ENCODE data around the gene DHX32.
"Not testable (repeated sequence)": the region's sequence is repeated elsewhere in the genome, so short reads cannot be mapped to it uniquely, and the experiment has no call there.

Gene DHX32

DNA sequence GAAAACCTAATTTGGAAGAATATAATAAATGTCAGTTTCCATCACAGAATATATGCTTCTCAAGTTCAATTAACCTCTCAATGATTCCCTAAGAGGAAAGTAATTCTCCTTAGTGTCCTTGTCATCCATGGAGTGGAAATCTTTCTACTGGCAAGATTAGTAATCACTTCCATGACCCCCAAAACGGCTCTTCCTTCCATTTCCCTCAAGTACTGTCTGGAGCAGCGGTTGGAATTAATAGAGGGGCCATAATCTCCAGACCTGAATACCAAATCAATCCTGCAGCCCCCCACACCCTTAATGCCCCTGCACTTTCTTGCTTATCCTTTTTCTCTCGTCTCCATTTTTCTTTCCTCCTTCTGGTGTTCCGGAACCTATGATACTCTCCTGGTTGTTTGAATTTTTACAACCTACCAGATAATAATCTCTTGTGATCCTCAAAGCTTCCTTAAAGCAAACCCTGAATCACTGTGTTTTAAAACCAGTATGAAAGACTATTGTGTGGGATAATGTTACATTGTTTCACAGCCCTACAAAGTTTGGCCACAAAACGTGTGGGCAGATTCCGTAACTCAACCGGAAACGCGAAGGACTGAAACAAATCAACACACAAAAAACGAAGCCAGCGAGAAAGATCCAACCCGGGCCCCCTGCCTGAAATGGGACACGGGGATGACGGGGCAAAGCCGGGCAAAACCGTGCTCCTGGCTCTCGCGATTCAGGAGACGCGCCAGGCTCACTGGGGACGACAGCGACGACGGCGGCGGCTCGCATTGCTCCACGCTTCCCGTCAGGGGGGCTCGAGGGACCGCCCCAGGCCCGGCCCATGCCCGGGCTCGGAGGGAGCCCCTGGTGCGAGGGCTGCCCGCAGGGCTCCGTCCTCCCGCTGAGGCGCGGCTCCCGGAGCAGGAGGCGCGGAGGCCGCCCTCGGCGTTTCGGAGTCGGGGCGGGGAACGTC lies 14.3 kb upstream of the DHX32 start:
- not testable (repeated sequence) for DNase-seq (ENCODE audit: low read depth)

DNA sequence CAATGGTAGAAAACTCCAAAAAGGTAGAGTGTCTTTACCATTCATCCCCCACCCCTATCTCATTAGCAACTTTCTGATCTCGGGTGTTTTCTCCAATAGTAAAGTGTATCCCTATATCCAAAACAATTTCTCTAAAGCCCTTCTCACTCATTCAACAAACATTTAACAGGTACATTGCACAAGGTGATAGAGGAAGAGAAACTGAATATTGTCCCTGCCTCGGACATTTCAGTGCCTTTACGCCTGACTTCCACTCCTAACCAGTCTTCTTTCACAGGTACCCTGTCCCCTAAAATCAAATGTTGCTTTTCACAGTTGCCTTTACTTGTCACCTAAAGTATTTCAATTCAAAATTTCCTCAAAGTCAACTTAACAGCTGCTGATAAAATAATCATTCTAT lies 13.1 kb upstream of the DHX32 start:
- DNase-seq (ENCODE audit: low read depth): not testable (repeated sequence)

DNA sequence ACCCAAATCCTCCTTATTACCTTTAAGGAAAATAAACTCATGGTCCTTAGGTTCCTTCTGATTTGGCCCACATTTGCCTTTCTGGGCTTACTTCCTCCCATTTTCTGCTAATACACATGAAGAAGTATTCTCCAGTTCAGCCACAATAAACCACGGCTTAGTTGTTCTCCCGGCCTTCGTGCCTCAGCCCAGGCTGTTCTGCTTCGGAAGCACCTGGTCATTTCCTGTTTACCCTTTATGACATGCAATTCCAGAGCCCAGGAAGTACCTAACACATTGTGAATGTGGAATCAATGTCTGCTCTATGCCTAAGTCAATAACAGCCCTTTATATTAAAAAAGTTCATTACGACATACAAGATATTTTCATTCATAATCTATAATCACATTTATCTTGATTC lies 11.3 kb upstream of the DHX32 start:
- DNase-seq (ENCODE audit: low read depth): not testable (repeated sequence)

DNA sequence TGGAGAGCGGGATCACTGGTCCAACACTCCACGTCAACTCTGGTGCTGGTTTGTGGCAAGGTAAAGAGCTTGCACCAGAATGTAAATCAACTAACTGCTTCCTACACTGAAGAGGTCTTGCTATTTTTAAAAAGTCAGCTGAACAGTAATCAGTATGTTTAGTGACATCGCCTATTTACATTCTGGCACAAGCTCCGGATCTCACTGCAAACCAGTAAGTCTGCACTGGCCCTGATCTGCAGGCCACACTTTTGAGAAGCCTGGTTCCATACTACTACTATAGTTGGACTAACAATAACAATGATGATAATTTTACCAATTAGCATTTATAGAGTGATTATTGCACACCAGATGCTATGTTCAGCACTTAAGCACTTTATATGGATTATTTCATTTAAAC lies 8.3 kb upstream of the DHX32 start:
- not testable (repeated sequence) for DNase-seq (ENCODE audit: low read depth)

DNA sequence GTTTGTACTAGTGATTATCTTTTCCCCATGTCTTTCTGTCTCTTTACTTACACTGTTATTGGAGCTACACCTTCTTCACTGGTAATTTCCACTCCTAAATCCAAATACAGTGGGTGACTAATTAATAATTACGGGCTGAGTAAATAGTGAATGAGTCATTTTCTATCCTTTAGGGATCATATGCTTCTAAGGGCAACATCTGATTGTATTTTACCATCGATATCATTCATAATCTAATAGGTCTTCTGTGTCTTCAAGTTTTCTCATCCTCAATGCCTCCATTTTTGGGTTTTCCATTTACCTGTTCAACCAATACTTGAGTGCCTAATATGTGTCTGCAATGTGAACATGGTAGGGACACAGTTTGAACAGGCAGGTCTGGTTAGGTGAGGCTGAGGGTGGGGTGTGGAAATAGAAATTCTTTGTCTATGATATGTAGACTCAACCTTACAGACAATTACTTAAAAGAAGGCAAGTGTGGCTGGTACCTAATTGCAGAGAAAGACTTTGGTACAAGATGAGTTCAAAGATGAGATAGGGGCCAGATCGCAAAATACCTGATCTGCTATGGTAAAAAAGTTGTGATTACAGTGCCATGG lies 5.9 kb upstream of the DHX32 start:
- DNase-seq (ENCODE audit: low read depth): no peak

DNA sequence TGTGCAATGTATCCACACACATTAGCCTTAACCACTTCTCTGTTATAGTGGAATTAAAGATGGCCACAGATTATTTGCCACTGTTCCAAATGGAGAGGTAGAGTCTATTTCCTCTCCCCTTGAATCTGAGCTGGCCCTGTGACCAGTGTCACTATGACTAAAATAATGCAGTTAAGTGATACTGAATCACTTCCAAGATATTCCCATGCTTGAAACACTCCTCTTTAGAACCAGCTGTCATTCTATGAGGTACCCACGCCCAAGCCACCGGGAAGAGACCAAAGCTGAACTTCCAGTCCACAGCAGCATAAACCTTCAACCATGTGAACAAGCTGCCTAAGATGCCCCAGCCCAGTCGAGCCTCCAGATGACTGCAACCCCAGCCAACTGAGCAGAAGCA lies 2.1 kb upstream of the DHX32 start:
- no peak for DNase-seq (ENCODE audit: low read depth)

DNA sequence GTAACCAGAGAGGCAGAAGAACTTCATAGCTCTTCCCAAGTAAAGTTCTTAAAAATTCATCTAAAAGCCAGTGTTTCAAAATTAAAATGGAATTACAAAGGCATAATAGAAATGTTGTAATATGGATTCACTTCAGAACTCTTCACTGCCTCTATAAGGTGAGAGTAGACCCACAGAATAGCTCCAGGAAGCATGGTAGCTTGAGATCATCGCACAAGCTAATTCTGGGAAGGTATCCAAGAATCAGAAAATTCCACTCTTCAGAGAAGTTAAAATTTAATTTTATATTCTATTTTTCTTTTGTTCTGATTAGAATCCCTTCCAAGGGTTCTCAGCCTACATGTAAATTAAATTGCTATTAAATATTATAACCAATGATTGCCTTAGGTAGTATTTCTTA lies 1.5 kb upstream of the DHX32 start:
- DNase-seq (ENCODE audit: low read depth): no peak

DNA sequence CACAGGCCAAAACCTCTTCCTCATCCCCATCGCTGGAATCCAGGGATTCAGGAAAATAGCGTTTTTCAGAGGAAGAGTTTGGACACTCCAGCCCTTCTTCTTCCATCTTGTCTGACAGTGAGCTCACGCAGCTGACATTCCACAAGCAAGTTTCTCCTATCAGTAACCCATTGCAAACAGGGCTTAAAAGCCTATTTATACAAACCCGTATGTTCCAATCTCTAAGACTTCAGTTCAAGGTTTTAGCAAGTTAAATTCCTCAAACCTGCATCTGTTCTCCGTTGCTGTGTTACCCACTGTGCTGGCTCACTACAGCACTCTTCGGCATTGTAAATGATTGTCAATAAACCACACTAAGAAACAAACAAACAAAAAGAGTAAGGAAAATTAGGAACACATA lies 373 bp downstream of the DHX32 start:
- DNase-seq (ENCODE audit: low read depth): no peak

DNA sequence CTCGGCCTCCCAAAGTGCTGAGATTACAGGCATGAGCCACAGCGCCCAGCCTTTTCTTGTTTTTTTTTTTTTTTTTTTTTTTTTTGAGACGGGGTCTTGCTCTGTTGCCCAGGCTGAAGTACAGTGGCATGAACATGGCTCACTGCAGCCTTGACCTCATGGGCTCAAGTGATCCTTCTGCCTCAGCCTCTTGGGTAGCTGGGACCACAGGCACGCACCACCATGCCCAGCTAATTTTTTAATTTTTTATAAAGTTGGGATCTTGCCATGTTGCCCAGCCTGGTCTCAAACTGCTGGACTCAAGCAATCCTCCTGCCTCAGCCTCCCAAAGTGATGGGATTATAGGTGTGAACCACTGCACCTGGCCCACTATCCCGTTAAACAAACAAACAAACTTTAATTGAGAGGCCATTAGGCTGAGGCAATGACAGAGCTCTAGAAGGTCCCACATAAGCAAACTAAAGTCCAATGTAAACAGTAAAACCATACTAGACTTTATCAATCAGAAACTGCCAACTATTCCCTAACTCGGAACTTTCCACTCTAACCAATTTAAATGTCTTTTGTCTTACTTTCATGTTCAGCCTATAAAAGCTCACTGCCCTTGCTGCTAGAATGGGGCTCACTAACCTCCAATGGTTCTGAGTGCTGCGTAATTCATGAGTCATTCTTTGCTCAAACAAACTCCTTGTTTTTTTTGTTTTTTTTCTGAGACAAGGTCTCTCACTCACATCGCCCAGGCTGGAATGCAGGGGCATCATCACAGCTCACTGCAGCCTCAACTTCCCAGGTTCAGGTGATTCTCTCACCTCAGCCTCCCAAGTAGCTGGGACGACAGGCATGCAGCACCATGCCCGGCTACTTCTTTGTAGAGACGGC lies 1.9 kb downstream of the DHX32 start:
- no peak for DNase-seq (ENCODE audit: low read depth)

DNA sequence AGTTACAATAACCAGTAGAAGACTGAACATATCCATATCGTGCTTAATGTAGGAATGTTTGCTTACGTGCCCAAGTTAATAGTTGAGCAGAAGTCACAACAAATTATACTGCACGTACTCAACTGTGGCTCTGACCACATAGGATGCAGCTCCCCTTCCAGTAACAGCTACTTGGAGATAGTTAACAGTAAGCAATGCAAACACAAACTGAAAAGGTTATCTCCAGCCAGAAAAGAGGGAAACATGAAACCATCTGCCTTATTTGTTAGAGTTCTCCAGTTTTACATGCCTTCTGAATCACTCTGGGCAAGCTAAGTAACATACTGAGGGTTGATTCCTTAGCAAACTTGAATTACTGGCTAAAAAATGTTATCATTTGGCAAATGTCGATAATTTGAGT lies 9.8 kb downstream of the DHX32 start:
- no peak for DNase-seq (ENCODE audit: low read depth)

DNA sequence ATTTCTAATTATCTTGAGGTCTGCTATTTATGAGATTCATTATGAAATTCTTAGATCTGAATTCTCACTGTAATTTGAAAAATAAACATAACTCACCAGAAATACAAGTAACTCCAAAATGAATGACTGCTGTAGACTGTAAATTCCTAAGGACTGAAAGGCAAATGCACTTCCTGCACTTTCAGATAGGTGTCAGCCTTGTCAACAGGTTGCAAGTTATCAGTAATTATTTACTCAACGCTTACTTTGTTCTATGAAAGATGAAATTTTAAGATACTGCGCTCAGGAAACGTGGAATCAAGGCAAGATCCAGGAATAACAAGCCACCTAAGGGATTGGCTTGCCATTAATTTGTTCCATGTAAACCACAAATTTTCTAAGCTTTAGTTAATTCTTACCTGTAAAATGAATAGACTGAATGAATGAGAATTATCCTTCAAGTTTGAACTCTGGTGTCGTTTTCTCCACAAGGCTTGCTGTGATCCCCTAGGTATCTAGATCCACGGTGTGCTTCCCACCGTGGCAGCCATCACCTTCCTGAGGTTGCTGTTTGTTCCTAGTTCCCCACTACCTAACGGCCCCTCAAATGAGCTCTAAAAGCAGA lies 12.6 kb downstream of the DHX32 start:
- no peak for DNase-seq (ENCODE audit: low read depth)

DNA sequence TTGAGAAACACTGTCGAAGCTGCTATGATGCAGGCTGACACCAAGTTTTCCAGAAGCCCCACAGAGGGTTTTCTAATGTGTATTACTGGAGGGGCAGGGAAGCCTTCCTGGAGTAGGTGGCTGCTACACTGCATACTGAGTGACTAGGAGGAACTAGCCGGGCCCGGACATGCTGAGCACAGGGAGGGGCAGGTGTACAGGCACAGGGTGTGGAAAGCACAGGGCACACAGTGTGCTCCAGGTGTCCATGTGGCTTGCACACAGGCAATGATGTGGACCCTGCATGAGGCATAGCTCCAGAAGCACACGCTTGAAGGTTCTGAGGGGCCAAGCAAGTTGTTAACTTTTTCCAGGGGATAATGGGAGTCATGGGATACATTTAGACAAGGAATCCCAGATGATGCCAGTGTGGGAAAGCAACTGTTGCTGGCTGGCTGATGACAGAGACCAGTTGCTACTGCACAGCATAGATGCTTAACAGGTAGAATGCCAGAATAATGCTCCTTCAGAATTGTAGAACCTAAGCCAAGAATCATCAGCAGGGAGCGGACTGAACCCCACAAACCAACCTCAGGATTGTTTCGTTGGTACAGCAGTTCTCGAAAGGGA lies 14.6 kb downstream of the DHX32 start:
- no peak for DNase-seq (ENCODE audit: low read depth)

DNA sequence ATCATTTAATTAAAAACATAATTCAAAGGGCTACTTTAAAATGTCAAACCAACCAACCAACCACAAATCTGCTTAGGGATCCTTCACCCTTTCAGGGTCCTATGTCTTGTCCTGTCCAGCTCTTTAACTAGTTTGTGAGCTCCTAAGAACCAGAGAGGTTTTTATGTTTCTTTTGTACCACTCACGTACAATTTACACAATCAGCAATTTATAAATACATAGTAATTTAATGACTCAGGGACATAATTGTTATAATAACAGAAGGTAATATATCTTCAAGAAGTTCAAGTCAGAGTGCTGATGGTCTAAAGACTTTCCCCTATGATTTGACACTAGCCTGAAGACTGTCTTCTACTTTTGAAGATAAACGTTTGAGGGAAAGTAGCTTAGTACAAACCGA lies 16.0 kb downstream of the DHX32 start:
- no peak for DNase-seq (ENCODE audit: low read depth)

DNA sequence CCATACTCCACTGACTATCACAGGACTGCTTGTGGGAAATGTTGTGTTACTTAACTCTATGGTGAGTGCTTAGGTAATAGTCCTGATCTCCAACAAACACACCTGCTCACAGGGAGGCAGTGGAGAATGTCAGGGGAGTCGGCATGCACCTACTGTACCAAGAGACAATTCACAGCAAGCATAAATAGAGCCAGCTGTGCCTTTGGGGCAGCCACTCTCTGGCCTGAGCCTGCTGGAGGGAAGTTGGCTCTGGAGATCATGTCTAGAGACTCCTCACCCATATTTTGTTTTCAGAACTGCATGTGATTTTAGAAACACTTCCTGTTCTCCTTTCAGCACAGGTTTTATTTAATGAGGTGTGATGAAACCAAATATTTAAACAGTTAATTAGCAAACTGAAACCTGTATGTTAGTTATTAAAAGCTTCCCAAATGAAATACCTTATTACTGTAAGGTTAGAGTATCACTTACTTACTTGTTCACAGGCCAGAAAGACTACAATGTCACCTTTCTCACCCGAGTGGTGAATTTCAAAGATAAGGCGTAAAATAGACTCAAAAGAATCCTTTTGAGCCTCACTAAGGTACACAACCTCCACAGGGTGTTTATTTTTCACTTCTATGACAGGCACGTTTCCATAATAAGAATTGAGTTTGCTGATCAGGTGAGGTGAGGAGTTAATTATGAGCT lies 21.8 kb downstream of the DHX32 start:
- no peak for DNase-seq (ENCODE audit: low read depth)

DNA sequence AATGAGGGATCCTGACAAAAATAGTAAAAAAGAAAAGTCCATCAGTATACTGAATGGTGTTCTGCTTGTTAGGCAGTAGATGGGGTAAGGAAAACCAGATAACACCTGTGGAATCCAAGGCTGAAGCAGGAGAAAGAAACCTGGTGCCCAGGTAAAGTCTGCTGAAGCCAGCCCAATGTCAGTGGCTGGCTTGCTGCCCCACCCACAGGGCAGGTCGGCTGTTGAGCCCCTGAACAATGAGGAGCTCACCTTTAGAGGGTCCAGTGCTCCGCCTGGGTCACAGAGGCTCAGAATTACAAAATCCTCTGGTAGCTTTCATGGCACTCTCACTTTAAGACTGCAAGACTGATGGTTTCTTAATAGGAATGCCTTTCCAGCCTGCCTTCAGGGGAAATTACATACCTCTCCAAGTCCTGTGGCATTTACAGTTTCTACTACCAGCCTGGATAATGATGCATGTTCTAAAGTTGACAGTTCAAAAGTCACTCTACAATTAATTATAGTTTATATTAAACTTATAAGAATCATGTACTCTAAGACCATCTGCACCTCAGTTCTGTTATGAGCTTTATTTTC lies 23.8 kb downstream of the DHX32 start:
- DNase-seq (ENCODE audit: low read depth): no peak

DNA sequence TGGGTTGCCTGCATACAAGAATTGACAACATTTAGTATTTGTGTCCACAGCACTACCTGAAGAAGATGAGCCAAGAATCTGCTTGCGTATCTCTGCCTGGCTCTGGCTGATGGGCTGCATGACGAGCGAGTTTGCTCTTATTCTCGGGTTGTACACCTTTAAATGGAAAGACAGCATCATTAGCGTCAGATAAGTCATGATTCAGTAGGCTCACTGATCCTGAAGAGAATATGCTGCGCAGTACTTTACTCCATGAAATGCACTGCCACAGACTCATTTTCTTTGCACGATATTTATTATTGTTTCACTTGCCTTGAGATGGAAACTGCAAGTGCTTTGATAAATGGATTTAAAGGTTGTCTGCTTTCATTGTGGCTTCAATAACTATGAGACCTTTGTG lies 28.6 kb downstream of the DHX32 start:
- no peak for DNase-seq (ENCODE audit: low read depth)

DNA sequence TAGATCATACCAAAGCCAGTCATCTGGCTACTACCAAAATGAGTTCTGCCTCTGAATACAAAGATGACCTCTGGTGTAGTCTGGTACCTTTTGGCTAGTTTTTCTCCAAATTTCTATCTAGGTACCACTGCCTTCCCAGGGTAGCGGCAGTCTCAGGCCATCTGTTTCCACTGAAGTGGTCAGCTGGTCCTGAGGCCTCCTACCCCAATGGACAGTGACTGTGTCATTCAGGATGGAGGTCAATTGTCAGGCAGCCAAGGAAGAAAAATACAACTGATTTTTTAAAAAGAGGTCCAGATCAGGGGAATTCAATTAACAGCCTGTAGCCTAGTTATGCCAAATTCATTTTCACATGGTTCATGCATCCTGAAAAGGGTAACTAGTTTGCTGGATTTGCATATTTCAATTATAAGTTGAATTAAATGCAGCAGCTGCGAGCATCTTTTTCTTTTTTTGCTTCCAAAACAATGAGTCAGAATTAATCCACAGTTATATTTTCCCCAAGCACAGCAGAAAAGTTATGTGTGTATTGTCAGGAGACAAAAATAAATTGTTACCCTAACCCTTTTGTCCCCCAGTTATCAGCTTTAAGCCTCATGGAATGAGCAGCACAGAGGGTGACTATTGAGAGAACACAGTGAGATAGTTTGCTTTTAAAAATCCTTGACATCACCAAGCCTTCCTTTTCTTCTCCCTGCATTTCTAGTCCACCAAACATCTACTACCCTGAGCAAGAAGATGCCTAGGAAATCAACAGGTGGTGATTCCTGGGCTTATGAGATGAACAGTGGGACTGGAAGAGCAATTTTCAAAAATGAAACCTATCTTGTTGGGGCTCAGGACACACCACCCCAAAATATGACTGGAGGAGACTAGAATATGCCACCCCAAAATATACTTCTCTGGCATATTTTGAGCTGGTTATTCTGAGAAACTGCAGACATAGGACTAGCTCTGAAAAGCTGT lies 30.0 kb downstream of the DHX32 start:
- DNase-seq (ENCODE audit: low read depth): no peak

DNA sequence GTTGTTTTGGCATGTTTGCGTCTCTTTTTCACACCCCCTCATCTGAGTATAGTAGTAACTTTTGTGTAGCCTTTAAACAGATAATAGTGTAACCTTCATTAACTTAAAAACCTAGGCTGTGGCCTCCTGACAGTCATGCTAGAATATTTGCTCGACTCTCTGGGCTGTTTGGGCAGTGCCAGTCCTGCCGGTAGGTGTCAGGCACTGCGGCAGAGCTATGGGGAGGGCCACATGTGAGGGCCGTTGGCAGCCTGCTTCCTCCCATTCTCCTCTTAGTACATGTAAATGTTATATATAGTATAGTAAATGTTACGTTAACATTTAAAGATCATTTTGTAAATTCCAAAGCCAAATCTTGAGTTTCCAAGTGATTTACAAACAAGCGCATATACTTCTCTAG lies 31.6 kb downstream of the DHX32 start:
- no peak for DNase-seq (ENCODE audit: low read depth)

DNA sequence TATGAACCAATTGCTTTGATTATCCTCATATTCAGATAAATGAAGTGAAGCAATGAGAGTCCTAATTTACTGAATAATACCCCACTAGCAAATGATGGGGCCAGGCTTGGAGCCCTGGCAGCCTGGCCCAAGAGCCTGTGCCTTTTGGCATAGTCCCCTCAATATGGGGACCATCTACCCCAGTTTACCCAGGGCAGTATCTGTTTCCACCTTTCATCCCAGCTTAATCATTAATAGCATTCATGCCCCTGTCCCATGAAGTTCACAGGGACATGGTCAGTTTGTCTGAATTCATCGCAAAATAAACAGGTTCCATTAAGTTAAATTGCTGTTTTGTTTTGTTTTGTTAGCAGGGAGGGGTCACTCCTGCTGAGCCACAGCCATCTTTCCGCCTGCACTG lies 32.2 kb downstream of the DHX32 start:
- no peak for DNase-seq (ENCODE audit: low read depth)

DNA sequence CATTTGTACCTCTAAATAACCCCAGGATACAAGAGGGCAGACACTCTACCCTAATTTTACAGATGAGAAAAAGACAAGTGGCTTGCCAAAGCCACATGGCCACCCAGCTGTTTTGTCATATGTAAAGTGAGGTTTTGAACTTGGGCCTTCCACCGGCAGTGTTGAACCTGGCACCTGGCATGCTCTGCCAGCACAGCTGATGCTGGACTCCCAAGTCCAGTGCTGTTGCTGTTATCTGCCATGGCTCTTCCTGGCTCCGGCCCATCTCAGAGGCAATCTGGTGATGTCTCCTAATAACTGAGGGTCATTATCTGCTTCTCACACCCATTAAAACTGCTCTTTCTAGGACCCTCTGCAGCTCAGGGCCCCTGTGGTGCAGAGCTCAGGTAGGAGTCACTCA lies 32.7 kb downstream of the DHX32 start:
- DNase-seq (ENCODE audit: low read depth): no peak

Data from T-helper 22 cell (primary cell).